K562 (cell line): Measurements from ENCODE around the gene TXLNA. TPM values are rescaled to one million over a fixed set of nuclear protein-coding genes. Genes with fewer than 3 reads are reported as not detected.
A peak's percentile ranks its signal among the peaks of the same experiment; 100 is the strongest.

Experiments
- ARHGAP35 ChIP-seq: fragments of 450-650 bp; IDR thresholded peaks from 2 replicates; pipeline ENCODE4 v1.6.1; 2018; ENCODE audit not compliant: partially characterized antibody
- ARNT ChIP-seq, 2 experiments: fragments of 450-650 bp; IDR thresholded peaks; 2 replicates each; pipeline ENCODE4 v1.6.1; 2016; ENCODE audit warnings: mild to moderate bottlenecking in 1 of 2
- CSDE1 ChIP-seq, 2 experiments: fragments of 450-650 bp; IDR thresholded peaks; 2 replicates each; pipeline ENCODE4 v1.6.1; 2016; ENCODE audit warnings: mild to moderate bottlenecking in 1 of 2
- ERF ChIP-seq: fragments of 450-650 bp; formaldehyde crosslinking; IDR thresholded peaks from 2 replicates; pipeline ENCODE4 v1.4.0; 2020; ENCODE audit warnings: mild to moderate bottlenecking, mixed read lengths
- ESRRA ChIP-seq: fragments of 450-650 bp; IDR thresholded peaks from 2 replicates; pipeline ENCODE4 v1.6.1; 2014; ENCODE audit warnings: low read depth, mild to moderate bottlenecking, moderate library complexity, borderline replicate concordance
- GABPA ChIP-seq: fragments of 200-800 bp; sonication (Bioruptor generic); conservative IDR thresholded peaks from 2 replicates; pipeline ENCODE4 v1.6.1; 2016; ENCODE audit warnings: low read depth, missing genetic modification characterization, missing compliant biosample characterization
- KAT8 ChIP-seq: fragments of 450-650 bp; IDR thresholded peaks from 2 replicates; pipeline ENCODE4 v1.6.1; 2016; ENCODE audit warnings: low read depth, mild to moderate bottlenecking
- KLF13 ChIP-seq: fragments of 450-650 bp; IDR thresholded peaks from 2 replicates; pipeline ENCODE4 v1.6.1; 2016; ENCODE audit warnings: missing genetic modification characterization, low read depth, mild to moderate bottlenecking, missing compliant biosample characterization, moderate library complexity, borderline replicate concordance
- NCOA4 ChIP-seq: fragments of 450-650 bp; IDR thresholded peaks from 2 replicates; pipeline ENCODE4 v1.6.1; 2018; ENCODE audit warnings: mild to moderate bottlenecking; ENCODE audit not compliant: partially characterized antibody
- NCOR1 ChIP-seq: fragments of 450-650 bp; IDR thresholded peaks from 2 replicates; pipeline ENCODE4 v1.6.1; 2016; ENCODE audit warnings: mild to moderate bottlenecking, moderate library complexity
- PHB ChIP-seq: fragments of 250-450 bp; sonication (Bioruptor Pico); IDR thresholded peaks from 2 replicates; pipeline ENCODE4 v1.5.0; 2021
- PML ChIP-seq: IDR thresholded peaks from 2 replicates; pipeline ENCODE4 v1.6.1; 2012; ENCODE audit warnings: low read length, inconsistent platforms
- PPARD ChIP-seq: fragments of 250-450 bp; sonication (Bioruptor Pico); IDR thresholded peaks from 2 replicates; pipeline ENCODE4 v1.8.0; 2022; ENCODE audit warnings: inconsistent platforms, mild to moderate bottlenecking, moderate library complexity
- SAP30 ChIP-seq: fragments of 200-600 bp; sonication (generic); IDR thresholded peaks from 2 replicates; pipeline ENCODE4 v1.6.1; 2012; ENCODE audit warnings: borderline replicate concordance, low read depth, mild to moderate bottlenecking, moderate library complexity, low read length, control low read depth, inconsistent platforms; ENCODE audit not compliant: insufficient read depth, poor library complexity, severe bottlenecking
- SMARCB1 ChIP-seq: IDR thresholded peaks from 2 replicates; pipeline ENCODE4 v1.6.1; 2011; ENCODE audit warnings: improper control_type of control experiment, low read depth; ENCODE audit not compliant: insufficient read length
- TAF7 ChIP-seq: fragments of 450-650 bp; IDR thresholded peaks from 2 replicates; pipeline ENCODE4 v1.6.1; 2016; ENCODE audit warnings: missing genetic modification characterization, missing compliant biosample characterization
- ZFP30 ChIP-seq: fragments of 250-450 bp; sonication (Bioruptor Pico); IDR thresholded peaks from 2 replicates; pipeline ENCODE4 v1.8.0; 2022; ENCODE audit warnings: moderate library complexity, mild to moderate bottlenecking, inconsistent platforms, borderline replicate concordance
- ZKSCAN3 ChIP-seq: fragments of 250-450 bp; sonication (Bioruptor Pico); IDR thresholded peaks from 2 replicates; pipeline ENCODE4 v1.4.0; 2020
- ZNF274 ChIP-seq: IDR thresholded peaks from 2 replicates; pipeline ENCODE4 v1.6.1; 2011; ENCODE audit warnings: low read depth, mild to moderate bottlenecking, low read length, moderate library complexity, borderline replicate concordance
- ZNF57 ChIP-seq: fragments of 450-650 bp; formaldehyde crosslinking; IDR thresholded peaks from 2 replicates; pipeline ENCODE4 v1.4.0; 2020; ENCODE audit warnings: mild to moderate bottlenecking, moderate library complexity
- ZNF76 ChIP-seq: fragments of 250-450 bp; sonication (Bioruptor Pico); IDR thresholded peaks from 2 replicates; pipeline ENCODE4 v1.4.0; 2020; ENCODE audit warnings: mild to moderate bottlenecking, moderate library complexity, borderline replicate concordance
- ZNF778 ChIP-seq: fragments of 450-650 bp; formaldehyde crosslinking; IDR thresholded peaks from 2 replicates; pipeline ENCODE4 v1.4.0; 2020; ENCODE audit warnings: mild to moderate bottlenecking, moderate library complexity
- polyA plus RNA-seq, 8 experiments: library from polyadenylated mRNA; depleted of rRNA in 4 of 8; stranded (reverse) in 5 of 8; unstranded in 3 of 8; fragments of >200 nt; fragmentation: Nextera tagmentation in 2 of 8; fragmentation: Illumina TruSeq in 1 of 8; extraction: Ambion mirVana in 2 of 8; extraction: Trizol in 1 of 8; gene quantifications; 2 replicates each; pipeline versions ENCODE4 v1.2.1 to v1.2.3, GENCODE V29; 2011 to 2014; ENCODE audit warnings: inconsistent platforms in 1 of 8, missing spikeins in 1 of 8
- total RNA-seq, 7 experiments: library from RNA; depleted of rRNA in 6 of 7; stranded (reverse); fragments of >200 nt in 6 of 7; fragmentation: Illumina TruSeq in 2 of 7; extraction: Trizol in 2 of 7; gene quantifications; 2 replicates each; pipeline versions ENCODE4 v1.2.1 to v1.2.3, GENCODE V29; 2011 to 2021; ENCODE audit warnings: low replicate concordance in 1 of 7
- TF ChIP-seq, protein P1 (sequence below): sonication (generic); formaldehyde crosslinking; IDR thresholded peaks from 2 replicates; pipeline ENCODE4 v1.4.0; 2020; ENCODE audit warnings: mild to moderate bottlenecking, missing genetic modification reagents
- TF ChIP-seq, protein P2 (sequence below): fragments of 250-450 bp; sonication (Bioruptor Pico); IDR thresholded peaks from 2 replicates; pipeline ENCODE4 v1.8.0; 2022; ENCODE audit warnings: moderate library complexity, mild to moderate bottlenecking, inconsistent platforms
- TF ChIP-seq, protein P3 (sequence below): fragments of 250-450 bp; sonication (Bioruptor Pico); IDR thresholded peaks from 2 replicates; pipeline ENCODE4 v1.5.1; 2021; ENCODE audit warnings: mild to moderate bottlenecking

The TXLNA gene
- total and polyA plus RNA-seq, 9 of the 15 experiments (the other 6 are each of a cell fraction or from before 2014, with no cell fraction given) = 9.2 to 54.5 (median 39.3) TPM

DNA sequence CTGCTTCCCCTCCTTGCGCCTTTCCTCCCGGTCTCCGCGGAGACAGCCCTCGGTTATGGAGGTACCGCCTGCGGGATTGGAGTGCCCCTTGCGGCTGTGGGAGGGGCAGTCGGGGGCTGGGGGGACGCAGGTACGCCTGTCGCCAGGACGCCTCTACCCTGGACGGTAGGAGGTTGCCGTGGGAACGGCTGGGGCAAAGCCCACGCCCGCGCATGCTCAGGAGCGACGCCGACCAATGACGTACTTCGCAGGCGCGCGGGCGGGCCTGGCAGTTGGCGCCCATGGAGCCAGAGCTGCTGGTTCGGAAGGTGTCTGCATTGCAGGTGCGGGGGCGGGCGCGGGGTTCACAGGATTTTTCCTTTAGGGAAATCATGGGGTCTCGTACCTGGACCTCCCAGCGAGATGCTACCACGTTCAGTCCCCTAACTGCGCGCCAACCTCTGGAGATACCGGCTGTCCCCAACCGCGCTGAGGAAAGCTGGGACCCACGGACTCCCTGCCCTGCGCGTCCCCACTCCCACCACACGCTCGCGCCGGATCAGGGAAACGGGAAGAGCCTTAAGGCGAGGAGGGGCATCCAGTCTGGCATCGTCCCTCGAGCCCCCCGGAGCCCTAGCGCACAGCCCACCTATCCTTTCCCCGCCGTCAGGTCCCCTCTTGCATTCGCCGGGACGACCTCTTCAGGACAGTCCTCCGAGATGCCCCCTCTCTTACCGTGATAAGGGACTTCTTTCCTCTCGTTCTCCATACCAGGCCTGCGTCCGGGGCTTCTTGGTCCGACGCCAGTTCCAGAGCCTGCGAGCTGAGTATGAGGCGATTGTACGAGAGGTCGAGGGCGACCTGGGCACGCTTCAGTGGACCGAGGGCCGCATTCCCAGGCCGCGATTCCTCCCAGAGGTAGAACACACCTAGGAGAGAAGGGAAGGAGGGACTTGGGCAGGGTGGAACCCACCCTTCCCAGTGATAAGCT, 26.2 kb downstream of the TXLNA start, which contains the start of gene IQCC (continued):
- no peak; the same call in 1 of the 2 replicates for TF ChIP-seq ERF (CRISPR knock-in tag)
- TF ChIP-seq TAF7 (tag) = no peak
- no peak for TF ChIP-seq ZNF76 (CRISPR knock-in tag)
- TF ChIP-seq, protein P1, sequence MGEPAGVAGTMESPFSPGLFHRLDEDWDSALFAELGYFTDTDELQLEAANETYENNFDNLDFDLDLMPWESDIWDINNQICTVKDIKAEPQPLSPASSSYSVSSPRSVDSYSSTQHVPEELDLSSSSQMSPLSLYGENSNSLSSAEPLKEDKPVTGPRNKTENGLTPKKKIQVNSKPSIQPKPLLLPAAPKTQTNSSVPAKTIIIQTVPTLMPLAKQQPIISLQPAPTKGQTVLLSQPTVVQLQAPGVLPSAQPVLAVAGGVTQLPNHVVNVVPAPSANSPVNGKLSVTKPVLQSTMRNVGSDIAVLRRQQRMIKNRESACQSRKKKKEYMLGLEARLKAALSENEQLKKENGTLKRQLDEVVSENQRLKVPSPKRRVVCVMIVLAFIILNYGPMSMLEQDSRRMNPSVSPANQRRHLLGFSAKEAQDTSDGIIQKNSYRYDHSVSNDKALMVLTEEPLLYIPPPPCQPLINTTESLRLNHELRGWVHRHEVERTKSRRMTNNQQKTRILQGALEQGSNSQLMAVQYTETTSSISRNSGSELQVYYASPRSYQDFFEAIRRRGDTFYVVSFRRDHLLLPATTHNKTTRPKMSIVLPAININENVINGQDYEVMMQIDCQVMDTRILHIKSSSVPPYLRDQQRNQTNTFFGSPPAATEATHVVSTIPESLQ (CRISPR knock-in tag) = peak; percentile 79; the same call in 1 of the 2 replicates
- TF ChIP-seq, protein P2, sequence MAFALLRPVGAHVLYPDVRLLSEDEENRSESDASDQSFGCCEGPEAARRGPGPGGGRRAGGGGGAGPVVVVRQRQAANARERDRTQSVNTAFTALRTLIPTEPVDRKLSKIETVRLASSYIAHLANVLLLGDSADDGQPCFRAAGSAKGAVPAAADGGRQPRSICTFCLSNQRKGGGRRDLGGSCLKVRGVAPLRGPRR (CRISPR knock-in tag) = no peak
- no peak for TF ChIP-seq ZNF778 (CRISPR knock-in tag)
- TF ChIP-seq ESRRA = peak; percentile 69; the same call in 1 of the 2 replicates
- peak in 1 of 2 experiments; percentile 95; a peak in 2 of 4 replicates for TF ChIP-seq CSDE1 (IDR thresholded peaks at IDR 0.05)
- no peak for TF ChIP-seq KLF13 (tag)
- peak; percentile 89 for TF ChIP-seq SMARCB1
- TF ChIP-seq SAP30 = peak; percentile 46
- TF ChIP-seq NCOR1 = no peak; the same call in 1 of the 2 replicates
- TF ChIP-seq GABPA (tag) = no peak
- TF ChIP-seq ARHGAP35 = no peak
- TF ChIP-seq ZFP30 (CRISPR knock-in tag) = no peak
- TF ChIP-seq ZNF57 (CRISPR knock-in tag) = no peak
- no peak for TF ChIP-seq ZNF274
- no peak for TF ChIP-seq NCOA4
- TF ChIP-seq PHB (CRISPR knock-in tag) = peak; percentile 80; the same call in 1 of the 2 replicates
- no peak for TF ChIP-seq PPARD (CRISPR knock-in tag)
- no peak for TF ChIP-seq ARNT (IDR thresholded peaks at IDR 0.05)
- TF ChIP-seq KAT8 = no peak
- TF ChIP-seq ZKSCAN3 (CRISPR knock-in tag) = no peak
- peak; percentile 84 for TF ChIP-seq PML
- TF ChIP-seq, protein P3, sequence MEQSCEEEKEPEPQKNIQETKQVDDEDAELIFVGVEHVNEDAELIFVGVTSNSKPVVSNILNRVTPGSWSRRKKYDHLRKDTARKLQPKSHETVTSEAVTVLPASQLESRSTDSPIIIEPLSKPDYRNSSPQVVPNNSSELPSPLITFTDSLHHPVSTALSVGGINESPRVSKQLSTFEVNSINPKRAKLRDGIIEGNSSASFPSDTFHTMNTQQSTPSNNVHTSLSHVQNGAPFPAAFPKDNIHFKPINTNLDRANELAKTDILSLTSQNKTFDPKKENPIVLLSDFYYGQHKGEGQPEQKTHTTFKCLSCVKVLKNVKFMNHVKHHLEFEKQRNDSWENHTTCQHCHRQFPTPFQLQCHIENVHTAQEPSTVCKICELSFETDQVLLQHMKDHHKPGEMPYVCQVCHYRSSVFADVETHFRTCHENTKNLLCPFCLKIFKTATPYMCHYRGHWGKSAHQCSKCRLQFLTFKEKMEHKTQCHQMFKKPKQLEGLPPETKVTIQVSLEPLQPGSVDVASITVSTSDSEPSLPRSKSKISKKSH (CRISPR knock-in tag) = no peak
